A549 (cell line): ENCODE measurements around the gene SF3A2.
A peak's percentile ranks its signal among the peaks of the same experiment; 100 is the strongest.

ENCODE experiments used
- BHLHE40 ChIP-seq: IDR thresholded peaks from 2 replicates; pipeline ENCODE4 v1.6.1; 2012; ENCODE audit warnings: low read depth, low read length, inconsistent platforms
- CEBPB ChIP-seq, 2 experiments: fragments of >200 bp in 1 of 2; sonication (Bioruptor Twin) in 1 of 2; formaldehyde crosslinking in 1 of 2; IDR thresholded peaks; 2 replicates each; pipeline ENCODE4 v1.6.1; 2012 to 2016
- CTCF ChIP-seq: fragments of >200 bp; sonication (Bioruptor Twin); formaldehyde crosslinking; IDR thresholded peaks from 3 replicates; pipeline ENCODE4 v1.5.1; 2016
- FOSL2 ChIP-seq, 2 experiments: fragments of 450-650 bp in 1 of 2; fragments of >200 bp in 1 of 2; sonication (Bioruptor Twin) in 1 of 2; formaldehyde crosslinking; IDR thresholded peaks; 2 replicates each; pipeline versions ENCODE4 v1.5.0 to v1.6.1; 2016 to 2020; ENCODE audit warnings: mild to moderate bottlenecking in 1 of 2, moderate library complexity in 1 of 2
- JUN ChIP-seq, 2 experiments: fragments of >200 bp; sonication (Bioruptor Twin); formaldehyde crosslinking; IDR thresholded peaks; 2 replicates in 1 of 2; 3 replicates in 1 of 2; pipeline ENCODE4 v1.6.1; 2016 to 2017
- KDM5A ChIP-seq: fragments of 200-600 bp; sonication (generic); IDR thresholded peaks from 2 replicates; pipeline ENCODE4 v1.6.1; 2016; ENCODE audit warnings: antibody characterized with exemption, mild to moderate bottlenecking
- MAFK ChIP-seq: fragments of 450-650 bp; IDR thresholded peaks from 2 replicates; pipeline ENCODE4 v1.6.1; 2014; ENCODE audit not compliant: partially characterized antibody
- POLR2A ChIP-seq: IDR thresholded peaks from 2 replicates; pipeline ENCODE4 v1.6.1; 2012; ENCODE audit warnings: mild to moderate bottlenecking, low read length
- REST ChIP-seq: fragments of 200-600 bp; sonication (generic); IDR thresholded peaks from 2 replicates; pipeline ENCODE4 v1.6.1; 2016; ENCODE audit warnings: antibody characterized with exemption, mild to moderate bottlenecking, moderate library complexity
- TF ChIP-seq, protein P1 (sequence below): fragments of 150-350 bp; IDR thresholded peaks from 2 replicates; pipeline ENCODE4 v1.6.1; 2014; ENCODE audit warnings: low read depth, mild to moderate bottlenecking, low read length
- TF ChIP-seq, protein P2 (sequence below): IDR thresholded peaks from 2 replicates; pipeline ENCODE4 v1.6.1; 2012

DNA sequence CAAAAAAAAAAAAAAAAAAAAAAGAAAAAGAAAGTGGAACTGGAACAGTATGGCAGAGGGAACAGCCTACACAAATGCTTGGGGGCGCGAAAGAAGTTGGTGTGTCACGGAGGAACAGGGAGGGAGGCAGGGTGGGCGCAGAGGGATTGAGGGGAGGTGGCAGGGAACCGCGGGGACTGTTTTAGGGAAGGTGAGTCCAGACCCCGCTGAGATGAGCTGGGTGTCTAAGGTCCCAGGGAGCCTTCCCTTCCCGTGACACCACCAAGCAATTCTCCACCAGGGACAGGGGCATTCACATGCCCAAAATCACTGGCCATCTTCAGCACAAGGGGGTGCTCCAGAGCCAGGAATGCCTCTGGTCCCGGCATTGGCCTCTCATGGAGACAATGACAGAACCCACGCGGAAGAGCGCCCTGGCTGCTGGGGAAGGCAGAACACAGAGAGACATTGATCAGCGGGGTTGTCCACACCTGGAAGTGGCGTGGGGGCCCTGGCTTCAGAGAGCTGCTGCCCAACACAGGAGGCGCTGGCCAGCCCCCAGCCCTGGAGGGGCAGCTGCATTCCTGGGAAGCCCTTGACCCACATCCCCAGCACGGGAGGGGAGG is 38.4 kb downstream of the SF3A2 start:
- TF ChIP-seq MAFK (no peak), KDM5A (no peak), JUN (IDR thresholded peaks at IDR 0.05) (no peak), REST (no peak), CTCF (peak; percentile 40; the same call in 2 of the 3 replicates), FOSL2 (IDR thresholded peaks at IDR 0.05) (no peak), FOSL2 (CRISPR knock-in tag; IDR thresholded peaks at IDR 0.05) (no peak), BHLHE40 (no peak), CEBPB (IDR thresholded peaks at IDR 0.05) (no peak), POLR2A (no peak)
- TF ChIP-seq, protein P1, sequence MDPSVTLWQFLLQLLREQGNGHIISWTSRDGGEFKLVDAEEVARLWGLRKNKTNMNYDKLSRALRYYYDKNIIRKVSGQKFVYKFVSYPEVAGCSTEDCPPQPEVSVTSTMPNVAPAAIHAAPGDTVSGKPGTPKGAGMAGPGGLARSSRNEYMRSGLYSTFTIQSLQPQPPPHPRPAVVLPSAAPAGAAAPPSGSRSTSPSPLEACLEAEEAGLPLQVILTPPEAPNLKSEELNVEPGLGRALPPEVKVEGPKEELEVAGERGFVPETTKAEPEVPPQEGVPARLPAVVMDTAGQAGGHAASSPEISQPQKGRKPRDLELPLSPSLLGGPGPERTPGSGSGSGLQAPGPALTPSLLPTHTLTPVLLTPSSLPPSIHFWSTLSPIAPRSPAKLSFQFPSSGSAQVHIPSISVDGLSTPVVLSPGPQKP, result no peak
- TF ChIP-seq, protein P2, sequence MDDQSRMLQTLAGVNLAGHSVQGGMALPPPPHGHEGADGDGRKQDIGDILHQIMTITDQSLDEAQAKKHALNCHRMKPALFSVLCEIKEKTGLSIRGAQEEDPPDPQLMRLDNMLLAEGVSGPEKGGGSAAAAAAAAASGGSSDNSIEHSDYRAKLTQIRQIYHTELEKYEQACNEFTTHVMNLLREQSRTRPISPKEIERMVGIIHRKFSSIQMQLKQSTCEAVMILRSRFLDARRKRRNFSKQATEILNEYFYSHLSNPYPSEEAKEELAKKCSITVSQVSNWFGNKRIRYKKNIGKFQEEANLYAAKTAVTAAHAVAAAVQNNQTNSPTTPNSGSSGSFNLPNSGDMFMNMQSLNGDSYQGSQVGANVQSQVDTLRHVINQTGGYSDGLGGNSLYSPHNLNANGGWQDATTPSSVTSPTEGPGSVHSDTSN, result no peak
